WI38 (cell line): ENCODE data around the gene MARCHF9.

ENCODE experiments used
- H3K4me3 ChIP-seq: 2 replicates; pipeline ENCODE4 v1.5.1; 2011; ENCODE audit warnings: low read depth, mild to moderate bottlenecking, control low read depth, low read length
- CTCF ChIP-seq: IDR thresholded peaks from 2 replicates; pipeline ENCODE4 v1.5.1; 2012; ENCODE audit warnings: low read depth, mild to moderate bottlenecking, control low read depth, low read length

Gene MARCHF9

GRCh38 chr12:57783861-57784260 lies 29.0 kb downstream of the MARCHF9 start:
- TF ChIP-seq CTCF: no peak
- no peak overlapping the region for H3K4me3 ChIP-seq

- no peak for TF ChIP-seq CTCF
- no peak overlapping the region for H3K4me3 ChIP-seq
Measured at GRCh38 chr12:57793920-57794319, 39.0 kb downstream of the MARCHF9 start.

- TF ChIP-seq CTCF: no peak
- H3K4me3 ChIP-seq: no peak overlapping the region
Measured at GRCh38 chr12:57795354-57795753, 40.5 kb downstream of the MARCHF9 start.

- TF ChIP-seq CTCF: no peak
- H3K4me3 ChIP-seq: no peak overlapping the region
Measured at GRCh38 chr12:57796996-57797395, 42.1 kb downstream of the MARCHF9 start.

- TF ChIP-seq CTCF: no peak
- no peak overlapping the region for H3K4me3 ChIP-seq
Measured at GRCh38 chr12:57797933-57798332, 43.0 kb downstream of the MARCHF9 start.

GRCh38 chr12:57800965-57801364 lies 46.1 kb downstream of the MARCHF9 start:
- TF ChIP-seq CTCF: no peak
- H3K4me3 ChIP-seq: no peak overlapping the region

GRCh38 chr12:57802607-57803006 lies 47.7 kb downstream of the MARCHF9 start:
- no peak for TF ChIP-seq CTCF
- no peak overlapping the region for H3K4me3 ChIP-seq
